Kidney (tissue), 14 donors: Measurements from ENCODE around the gene LILRA2. TPM values are rescaled to one million over a fixed set of nuclear protein-coding genes. Genes with fewer than 3 reads are reported as not detected.
A peak's percentile ranks its signal among the peaks of the same experiment; 100 is the strongest.

Experiments
- DNase-seq, 5 donors: peaks; one replicate each; pipeline ENCODE4 v3.0.0-alpha.2; 2013 to 2020
- FAIRE-seq: peaks from 2 replicates; lab custom pipeline; 2012; peaks lifted over from hg19 to GRCh38; lab: Jason Lieb, UNC
- H3K27ac ChIP-seq, 2 donors: one replicate each; pipeline ENCODE4 v1.7.0; 2013; ENCODE audit warnings: low read depth in 2 of 2, low read length in 2 of 2, inconsistent platforms in 1 of 2
- H3K27me3 ChIP-seq: one replicate; pipeline ENCODE4 v1.7.1; 2013; ENCODE audit warnings: low read length, inconsistent platforms; ENCODE audit not compliant: control insufficient read depth, insufficient read depth
- H3K36me3 ChIP-seq, 3 donors: one replicate each; pipeline versions ENCODE4 v1.7.0 to v1.7.1; 2013; ENCODE audit warnings: low read length in 3 of 3, control low read depth in 1 of 3, inconsistent platforms in 1 of 3; ENCODE audit not compliant: insufficient read depth in 3 of 3, control insufficient read depth in 2 of 3
- H3K4me1 ChIP-seq, 3 donors: one replicate each; pipeline versions ENCODE4 v1.7.0 to v1.7.1; 2013; ENCODE audit warnings: low read length in 3 of 3, inconsistent platforms in 1 of 3, low read depth in 1 of 3; ENCODE audit not compliant: control insufficient read depth in 2 of 3, insufficient read depth in 2 of 3
- H3K4me3 ChIP-seq, 3 donors: one replicate each; pipeline versions ENCODE4 v1.7.0 to v1.8.1; 2013; ENCODE audit warnings: low read length in 3 of 3, control low read depth in 1 of 3, inconsistent platforms in 1 of 3
- H3K9ac ChIP-seq, 3 donors: one replicate each; pipeline versions ENCODE4 v1.7.0 to v1.7.1; 2013; ENCODE audit warnings: low read length in 3 of 3, control low read depth in 1 of 3, inconsistent platforms in 1 of 3
- H3K9me3 ChIP-seq, 3 donors: one replicate each; pipeline versions ENCODE4 v1.7.0 to v1.7.1; 2013; ENCODE audit warnings: low read length in 3 of 3, control low read depth in 1 of 3, inconsistent platforms in 1 of 3; ENCODE audit not compliant: control insufficient read depth in 2 of 3, insufficient read depth in 1 of 3
- CTCF ChIP-seq: IDR thresholded peaks from 3 replicates; pipeline ENCODE4 v1.5.1; 2012; ENCODE audit warnings: mild to moderate bottlenecking, moderate library complexity, borderline replicate concordance; ENCODE audit not compliant: insufficient read depth; ENCODE audit errors: extremely low read depth
- intact Hi-C: fragments of 100-400 bp; cut with DNase I; formaldehyde crosslinking; loops from one replicate; pipeline ENCODE4 v1.11.1; 2022
- polyA plus RNA-seq: library from polyadenylated mRNA; stranded (reverse); fragments of 350-450 nt; fragmentation: Illumina TruSeq; extraction: RNeasy Lipid Tissue Mini Kit (QIAGEN cat#74804); gene quantifications from one replicate; pipeline ENCODE4 v1.2.3, GENCODE V29; 2014; ENCODE audit warnings: low read depth, low replicate concordance; ENCODE audit not compliant: insufficient read depth
- total RNA-seq: library from RNA; stranded (reverse); fragmentation: NEBNext Ultra II Directional; extraction: Animal tissue kit (Norgen Biotek cat#: 25700); gene quantifications from one replicate; pipeline ENCODE4 v1.2.1, GENCODE V29; 2021
- donor health status: control.
- donor health status: control.
- donor health status: control.
- donor health status: control.
- donor health status: control.
- donor health status: DM: yes; HTN: yes; CAD: no.
- donor health status: Normal renal cell carcinoma (clear cell type).

LILRA2 gene
- total and polyA plus RNA-seq, 2 donors from 2014 or later: 2.1 to 4.2 TPM

GRCh38 chr19:54606891-54607784, 33.5 kb downstream of the LILRA2 start:
- Histone ChIP-seq H3K4me3 (no peak overlapping the region), H3K9me3 (peaks cover 0 to 16% (median 3%) of the 10 kb centered on the region in 3 donors), H3K27ac (no peak overlapping the region), H3K4me1 (no peaks in the 10 kb centered on the region), H3K9ac (no peak overlapping the region), H3K36me3 (no peaks in the 10 kb centered on the region), H3K27me3 (no peaks in the 10 kb centered on the region)
- DNase-seq (peak in 1 of 5 donors; percentile 33), FAIRE-seq (no peak)
- TF ChIP-seq CTCF: no peak
- intact Hi-C loops: no loop called here

- no peak overlapping the region for H3K4me3 ChIP-seq
- intact Hi-C loops: no loop called here
- H3K36me3 ChIP-seq: no peaks in the 10 kb centered on the region
- no peak for FAIRE-seq
- H3K27ac ChIP-seq: no peak overlapping the region
- peak in 1 of 5 donors; percentile 27 for DNase-seq
- H3K9ac ChIP-seq: no peak overlapping the region
- peaks cover 0 to 16% (median 3%) of the 10 kb centered on the region in 3 donors for H3K9me3 ChIP-seq
- H3K27me3 ChIP-seq: no peaks in the 10 kb centered on the region
- TF ChIP-seq CTCF: no peak
- H3K4me1 ChIP-seq: no peaks in the 10 kb centered on the region
These were observed 34.2 kb downstream of the LILRA2 start for GRCh38 chr19:54607785-54608150.

- FAIRE-seq: no peak
- intact Hi-C loops: no loop called here
- peak in 1 of 5 donors; percentile 32 for DNase-seq
- H3K9me3 ChIP-seq: peaks cover 0 to 16% (median 3%) of the 10 kb centered on the region in 3 donors
- no peaks in the 10 kb centered on the region for H3K27me3 ChIP-seq
- H3K36me3 ChIP-seq: no peaks in the 10 kb centered on the region
- no peak overlapping the region for H3K4me3 ChIP-seq
- H3K9ac ChIP-seq: no peak overlapping the region
- no peak overlapping the region for H3K27ac ChIP-seq
- no peaks in the 10 kb centered on the region for H3K4me1 ChIP-seq
- TF ChIP-seq CTCF: no peak
These were observed 34.6 kb downstream of the LILRA2 start for GRCh38 chr19:54608205-54608604.
